T-helper 1 cell treated with Interleukin-12 subunit alpha and Interleukin-12 subunit beta and Interleukin-4 antibody, amounts not matched to agents 30 ng/mL and 1 ng/mL, for 36 hours (primary cell): ENCODE data around the gene KRT24. TPM values are rescaled to one million over a fixed set of nuclear protein-coding genes. Genes with fewer than 3 reads are reported as not detected.

Source experiments
- intact Hi-C: fragments of 100-400 bp; cut with micrococcal nuclease; formaldehyde crosslinking; loops from one replicate; pipeline ENCODE4 v1.15.1; 2024
- total RNA-seq: library from RNA; stranded (reverse); gene quantifications from 2 replicates; pipeline ENCODE4 v1.2.3, GENCODE V29; 2022

Gene KRT24
- total RNA-seq, 1 donor from 2014 or later, result not detected

DNA sequence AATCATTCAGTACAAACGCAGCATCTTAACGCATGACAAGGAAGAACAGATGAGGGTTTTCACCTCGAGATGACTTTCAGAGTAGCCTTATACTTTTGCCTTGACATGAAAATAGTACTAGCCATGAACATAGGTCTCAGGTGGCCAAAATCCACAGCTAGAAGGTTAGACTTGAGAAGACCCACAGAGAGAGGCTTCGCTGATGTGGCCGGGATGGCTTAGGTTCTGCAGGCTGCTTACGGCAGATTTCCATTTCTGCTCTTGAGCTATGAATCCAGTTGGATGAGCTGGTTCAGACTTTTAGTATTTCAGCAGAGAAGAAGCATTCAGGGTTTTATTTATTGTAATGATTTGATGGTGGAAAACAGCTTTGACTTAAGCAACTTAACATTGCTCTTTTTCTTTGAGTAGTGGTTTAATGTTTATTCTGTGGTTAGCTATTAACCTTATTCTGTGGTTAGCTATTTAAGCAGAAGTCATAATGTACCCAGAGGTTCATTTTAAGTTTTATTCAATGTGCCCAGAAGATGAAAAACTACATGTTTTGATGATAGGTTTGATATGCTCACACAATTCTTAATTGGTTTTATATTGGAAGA, 7.6 kb downstream of the KRT24 start:
- intact Hi-C loops, result no loop called here

DNA sequence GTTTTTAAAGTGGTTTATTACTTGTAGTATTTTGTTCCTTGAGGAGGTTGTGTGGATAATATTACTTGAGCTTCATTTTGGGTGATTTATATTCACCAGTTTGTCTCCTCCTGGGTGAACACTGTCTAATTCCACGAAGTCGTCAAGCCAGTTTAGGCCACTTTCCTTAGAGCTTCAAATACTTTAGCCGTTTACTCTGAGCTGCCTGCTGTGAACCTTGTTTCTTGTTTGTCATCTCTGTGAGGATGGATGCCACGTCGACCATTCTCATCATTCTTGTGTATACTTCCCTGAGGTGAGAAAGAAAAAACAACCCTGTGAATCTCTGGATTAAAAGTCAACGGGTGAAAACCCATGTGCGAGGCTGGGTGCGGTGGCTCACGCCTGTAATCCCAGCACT, 9.0 kb downstream of the KRT24 start:
- intact Hi-C loops, result no loop called here

DNA sequence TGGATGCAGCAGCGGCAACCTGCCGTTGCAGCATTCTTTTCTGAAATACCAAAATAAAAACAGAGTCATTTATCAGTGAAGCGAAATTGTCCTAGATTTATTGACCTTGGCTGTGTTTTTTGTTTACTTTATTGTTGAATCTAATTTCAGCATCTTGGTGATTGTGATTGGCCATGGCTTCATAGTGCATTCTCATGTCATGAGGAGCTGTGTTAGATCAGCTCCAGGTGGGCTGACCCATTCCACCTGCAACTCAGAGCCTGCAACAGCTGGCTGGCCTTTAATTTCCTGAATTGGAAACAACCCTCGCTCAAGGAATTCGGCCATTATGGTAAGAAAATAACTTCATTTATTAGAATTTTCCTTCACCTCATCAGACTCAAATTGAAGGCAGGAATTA, 16.4 kb downstream of the KRT24 start:
- intact Hi-C loops, result no loop called here

DNA sequence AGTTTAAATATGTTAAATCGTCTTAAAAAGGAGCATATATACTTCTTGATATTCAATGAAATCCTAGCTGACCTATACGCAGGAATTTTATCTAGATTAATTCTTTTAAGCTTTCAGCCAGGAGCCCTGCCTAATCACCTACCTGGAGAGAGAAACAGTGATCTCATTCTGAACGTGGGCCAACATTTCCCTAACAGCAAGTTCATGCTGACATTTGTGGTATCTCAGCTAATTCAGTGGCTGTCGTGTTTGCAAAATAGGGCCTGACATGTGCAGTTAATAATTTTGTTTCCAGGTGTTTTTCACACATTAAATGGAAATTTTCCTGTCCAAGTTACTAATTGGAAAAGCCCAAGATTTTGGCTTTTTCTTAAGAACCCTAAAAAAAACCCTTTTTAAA, 17.4 kb downstream of the KRT24 start:
- intact Hi-C loops, result no loop called here

DNA sequence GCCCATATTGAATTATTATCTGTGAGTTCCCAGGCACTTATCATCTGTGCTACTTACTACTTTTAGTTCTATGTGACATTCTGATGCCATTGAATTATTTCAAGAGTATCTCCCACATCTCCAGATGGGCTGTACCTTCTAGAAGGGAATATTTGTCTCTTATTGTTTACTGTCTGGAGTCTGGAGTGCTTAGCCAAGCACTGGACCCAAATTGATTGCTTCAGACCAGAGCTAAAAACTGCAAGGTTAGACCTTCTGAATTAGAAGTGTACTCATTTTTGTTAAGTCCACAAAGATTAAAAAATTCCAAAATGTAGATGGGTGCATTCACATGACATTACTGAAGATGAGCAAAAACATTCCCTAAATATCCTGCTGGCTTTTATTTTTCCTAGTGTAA, 22.6 kb downstream of the KRT24 start:
- intact Hi-C loops, result no loop called here

DNA sequence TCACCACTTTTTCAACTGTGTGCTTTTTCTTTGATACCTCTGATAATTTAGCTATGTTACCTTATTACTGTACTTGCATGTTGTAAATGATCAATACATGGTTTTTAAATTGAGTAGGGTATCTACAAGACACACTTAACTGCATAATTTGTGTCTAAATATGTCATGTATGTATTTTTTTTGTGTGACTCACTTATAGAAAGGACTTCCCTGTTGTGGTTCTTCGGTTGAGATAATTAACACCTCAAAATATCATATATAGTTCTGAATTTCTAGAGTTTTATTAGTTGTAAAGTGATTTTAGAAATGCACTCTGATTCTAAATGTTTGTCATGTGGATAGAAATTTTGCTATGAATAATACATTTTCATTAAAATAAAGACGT, 24.0 kb downstream of the KRT24 start:
- intact Hi-C loops, result no loop called here

DNA sequence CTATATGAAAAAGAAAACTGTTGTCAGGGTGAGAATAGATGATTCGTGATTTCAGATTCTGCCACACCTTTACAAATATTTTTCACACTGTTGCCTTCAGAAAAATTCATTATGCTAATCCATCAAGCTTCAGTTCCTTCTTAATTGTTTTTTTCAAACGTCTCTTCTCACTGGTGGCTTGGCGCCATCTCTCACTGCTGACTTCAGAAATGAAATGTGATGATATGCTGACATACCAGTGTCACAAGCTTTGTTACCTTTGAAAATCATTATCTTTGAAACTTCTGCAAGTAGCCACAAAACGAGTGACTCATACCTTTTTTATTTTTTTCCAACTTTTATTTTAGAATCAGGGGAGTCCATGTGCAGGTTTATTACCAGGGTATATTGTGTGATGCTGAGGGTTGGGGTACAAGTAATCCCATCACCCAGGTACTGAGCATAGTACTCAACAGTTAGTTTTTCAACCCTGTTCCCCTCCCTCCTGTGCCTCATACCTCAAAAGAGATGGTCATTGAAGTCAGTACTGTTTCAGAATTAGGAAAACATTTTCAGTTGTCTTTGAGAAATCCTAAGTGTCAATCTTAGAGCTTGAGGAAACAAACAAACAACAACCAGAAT, 24.5 kb downstream of the KRT24 start:
- intact Hi-C loops, result no loop called here

DNA sequence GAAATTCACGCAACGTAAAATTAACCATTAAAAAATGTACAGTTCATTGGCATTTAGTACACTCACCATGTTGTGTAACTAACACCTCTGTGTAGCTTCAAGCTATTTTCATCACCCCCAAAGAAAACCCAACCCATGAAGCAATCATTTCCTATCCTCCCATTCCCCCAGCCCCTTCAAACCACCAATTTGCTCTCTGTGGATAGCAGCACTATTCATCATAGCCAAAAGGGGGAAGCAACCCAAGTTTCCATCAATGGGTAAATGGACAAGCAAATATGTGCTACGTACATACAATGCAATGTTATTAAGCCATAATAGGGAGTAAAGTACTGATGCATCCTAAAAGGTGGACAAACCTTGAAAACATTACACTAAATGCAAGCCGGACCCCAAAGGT, 27.6 kb downstream of the KRT24 start:
- intact Hi-C loops, result no loop called here

DNA sequence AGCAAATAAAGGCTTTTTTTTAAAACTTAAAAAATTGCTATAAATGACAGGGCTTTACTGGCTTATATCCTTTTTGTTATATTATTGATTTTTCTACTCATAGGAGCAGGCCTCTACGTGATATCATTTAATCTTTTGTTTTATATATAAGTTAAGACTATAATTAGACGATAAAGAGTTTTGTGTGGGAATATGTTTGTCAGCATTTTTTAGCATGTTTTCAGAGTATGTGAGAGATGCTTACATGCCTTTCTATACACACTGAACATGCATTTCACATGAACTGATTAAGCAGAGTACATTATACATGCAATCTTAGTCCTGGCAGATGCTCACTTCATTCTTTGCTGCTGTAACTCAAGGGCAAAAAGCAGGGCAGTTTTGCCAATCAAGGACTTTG, 30.9 kb downstream of the KRT24 start:
- intact Hi-C loops, result no loop called here

DNA sequence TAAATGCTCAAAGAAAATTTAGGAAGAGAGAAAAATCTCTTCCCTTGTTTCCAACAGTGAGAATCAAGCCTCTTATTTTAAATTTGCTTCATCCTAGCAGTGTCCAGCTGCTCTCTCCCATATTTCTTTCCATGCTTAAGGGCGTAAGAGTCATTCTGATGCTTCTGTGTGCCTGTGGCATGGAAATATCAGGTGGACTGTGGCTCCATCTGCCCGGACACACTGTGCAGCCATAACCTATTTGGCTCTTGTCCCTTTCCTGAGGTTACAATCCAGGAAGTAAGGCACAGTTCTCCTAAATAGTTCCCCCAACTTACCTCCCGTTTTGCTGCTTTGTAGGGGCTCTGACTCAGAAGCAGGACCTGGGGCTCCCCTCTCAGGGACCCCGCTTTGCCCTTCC, 32.3 kb downstream of the KRT24 start:
- intact Hi-C loops, result no loop called here

DNA sequence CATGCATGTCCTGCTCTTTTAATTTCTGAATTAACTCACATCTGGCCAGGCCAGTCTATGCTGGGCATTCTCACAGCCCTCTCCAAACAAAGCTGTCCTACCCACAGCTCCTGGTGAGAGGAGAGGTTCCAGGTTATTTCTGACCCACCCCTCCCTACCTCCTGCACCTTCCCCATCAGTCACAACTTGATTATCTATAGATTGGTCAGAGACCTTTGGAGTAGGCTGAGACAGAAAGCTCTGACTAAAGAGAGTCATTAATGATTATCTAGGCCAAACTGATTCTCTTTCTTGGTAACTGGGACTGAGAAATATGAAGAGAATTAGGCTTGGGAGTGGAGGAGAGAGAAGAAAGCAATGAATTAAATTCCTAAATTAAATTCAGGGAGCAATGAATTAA, 37.2 kb downstream of the KRT24 start:
- intact Hi-C loops, result no loop called here

DNA sequence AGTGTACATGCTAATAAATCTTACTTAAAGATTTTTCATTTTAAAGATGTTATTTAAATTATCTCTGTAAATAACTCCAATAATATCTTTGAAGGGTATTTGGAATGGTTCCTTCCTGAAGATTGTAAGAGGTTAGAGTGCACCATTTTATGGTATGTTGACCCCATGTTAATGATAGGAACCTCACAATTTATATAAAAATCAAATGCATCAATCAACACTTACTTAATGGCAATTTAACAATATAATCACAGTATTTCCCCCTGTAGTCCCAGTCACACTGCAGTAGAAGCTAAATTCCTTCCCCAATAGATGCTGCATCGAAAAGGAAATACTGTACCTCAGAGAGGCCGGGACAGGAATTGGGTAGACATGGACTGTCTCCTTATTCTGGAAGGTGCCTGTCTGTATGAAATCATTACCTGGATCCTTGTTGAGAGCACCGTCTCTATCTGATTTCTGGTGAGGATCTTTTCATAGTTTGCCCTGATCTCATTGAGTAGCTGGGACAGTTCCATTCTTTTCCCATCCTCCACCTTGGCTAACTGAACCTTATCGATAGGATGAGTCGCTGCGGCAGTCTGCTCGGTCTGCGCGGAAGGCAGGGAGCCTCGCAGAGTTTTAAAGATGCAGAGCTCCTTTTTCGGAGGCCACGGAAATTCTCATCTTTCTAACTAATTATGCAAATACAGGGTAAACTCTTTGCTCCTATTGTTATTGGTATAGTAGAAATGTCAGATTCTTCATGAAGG, 38.8 kb downstream of the KRT24 start, which contains the start of gene KRT222:
Gene KRT222 (minus strand): TSS at position 596 of the 752 bp plus-strand sequence. CDS start 78 bp downstream, at position 518.
- intact Hi-C loops, result no loop called here

DNA sequence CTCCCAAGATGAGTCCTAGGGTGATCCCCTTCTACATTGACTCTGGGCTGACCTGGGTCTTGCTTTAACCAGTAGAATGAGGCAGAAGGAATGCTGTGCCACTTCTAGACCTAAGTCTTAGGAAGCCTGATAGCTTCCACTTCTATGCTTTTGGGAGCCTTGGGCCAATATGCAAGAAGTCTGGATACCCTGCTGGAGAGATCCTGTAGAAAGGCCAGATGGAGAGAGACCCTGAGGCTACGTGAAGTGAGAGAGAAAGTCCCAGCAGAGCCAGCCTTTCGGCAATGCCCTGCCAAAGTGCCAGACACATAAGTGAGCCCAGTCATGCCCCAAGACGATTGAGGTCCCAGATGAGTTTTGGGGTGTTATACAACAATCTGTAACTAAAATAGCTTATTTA, 40.3 kb downstream of the KRT24 start:
- intact Hi-C loops, result no loop called here

DNA sequence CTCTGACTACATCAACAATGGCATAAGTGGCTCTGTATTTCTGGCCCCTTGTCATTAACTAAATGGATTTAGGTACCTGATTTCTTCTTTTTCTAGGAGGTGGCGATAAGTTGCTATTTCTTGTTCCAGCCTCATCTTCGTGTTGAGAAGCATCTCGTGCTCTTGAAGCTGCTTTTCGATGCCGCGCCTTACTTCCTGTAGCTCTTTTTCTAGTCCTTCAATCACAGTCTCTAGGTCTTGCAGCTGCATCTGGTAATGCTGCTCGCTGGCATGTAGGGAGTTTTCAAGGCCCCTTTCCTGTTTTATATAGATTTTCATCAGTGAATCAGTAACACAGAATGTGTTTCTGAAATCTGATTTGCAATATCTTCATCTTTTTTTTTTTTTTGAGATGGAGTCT, 43.6 kb downstream of the KRT24 start:
- intact Hi-C loops, result no loop called here

DNA sequence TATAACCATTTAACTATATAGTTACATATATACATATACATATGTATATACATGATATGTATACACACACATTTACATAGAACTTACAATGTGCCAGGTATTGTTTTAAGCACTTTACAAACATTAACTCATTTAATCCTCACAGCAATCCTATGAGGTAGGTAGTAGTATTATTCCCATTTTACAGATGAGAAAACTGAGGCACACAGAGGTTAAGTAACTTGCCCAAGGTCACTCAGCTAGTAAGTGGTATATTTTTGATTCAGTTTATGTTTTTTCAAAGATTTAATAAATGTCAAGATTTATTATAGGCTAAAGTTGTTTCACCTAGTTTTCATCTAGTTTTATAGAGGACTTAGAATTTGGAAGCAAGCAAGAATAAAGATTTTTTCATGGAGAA, 45.2 kb downstream of the KRT24 start:
- intact Hi-C loops, result no loop called here

DNA sequence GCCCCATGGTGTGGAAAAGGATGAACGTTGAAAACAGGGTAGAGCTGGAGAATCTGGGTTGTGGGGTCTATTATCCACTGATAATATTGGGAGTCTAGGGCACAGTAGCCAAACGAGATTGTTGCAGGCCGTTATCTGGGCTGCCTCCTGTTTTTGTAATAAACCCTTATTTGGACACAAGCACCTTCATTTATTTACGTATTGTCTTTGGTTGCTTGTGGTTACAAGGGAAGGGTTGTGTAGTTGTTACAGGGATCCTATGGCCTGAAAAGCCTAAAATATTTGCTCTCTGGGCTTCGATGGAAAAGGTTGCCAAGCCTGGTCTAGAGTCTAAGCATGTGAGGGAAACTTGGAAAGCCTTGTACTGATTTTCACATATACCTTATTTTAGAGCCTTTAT, 51.6 kb downstream of the KRT24 start:
- intact Hi-C loops, result no loop called here

DNA sequence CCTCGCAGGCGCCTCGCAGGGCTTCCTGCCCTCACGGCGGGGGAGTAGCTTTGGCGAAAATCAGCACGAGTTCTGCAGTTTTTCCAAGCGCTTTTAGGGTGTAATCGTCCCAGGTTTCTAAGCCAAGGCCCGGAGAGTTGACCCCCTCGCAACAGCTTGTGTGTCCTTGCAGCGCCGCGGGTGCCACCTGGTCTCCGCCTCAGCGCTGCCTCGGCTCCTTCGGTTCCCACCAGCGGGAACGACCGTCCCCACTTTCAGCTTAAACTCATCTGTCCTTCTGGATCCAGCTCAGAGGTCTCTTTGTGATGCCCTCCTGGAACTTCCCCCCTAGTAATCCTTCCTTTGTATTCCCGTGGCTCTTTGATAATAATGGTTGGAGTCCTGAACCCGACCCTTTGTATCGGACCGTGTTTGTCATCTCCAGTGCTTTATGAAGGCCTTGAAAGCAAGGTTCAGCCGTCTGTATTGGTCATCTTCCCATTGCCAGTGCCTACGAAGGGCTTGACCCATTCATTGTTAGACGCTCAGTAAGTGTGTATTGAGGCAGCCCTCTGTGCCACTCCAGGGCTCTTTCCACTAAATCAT, 55.1 kb downstream of the KRT24 start:
- intact Hi-C loops, result loop anchor here (1.0 to 5.0 kb wide), 3 partner anchors 41 to 170 kb away; no protein-coding TSS in a partner anchor

Other genes with a start within 250 kb of the KRT24 start
- gene TNS4, start 202.1 kb downstream of the KRT24 start, total RNA-seq, result 14.2 and 15.7 TPM in 2 replicates
- 169 and 171 TPM in 2 replicates for gene CCR7, start 138.3 kb downstream of the KRT24 start, total RNA-seq
- gene SMARCE1, start 55.9 kb downstream of the KRT24 start, total RNA-seq, result 96.3 and 98.8 TPM in 2 replicates
- not detected in 2 replicates for gene KRT222, start 38.6 kb downstream of the KRT24 start, total RNA-seq
- not detected in 2 replicates for gene KRT25, start 51.6 kb upstream of the KRT24 start, total RNA-seq
- not detected in 2 replicates for gene KRT26, start 68.4 kb upstream of the KRT24 start, total RNA-seq
- not detected in 2 replicates for gene KRT27, start 78.8 kb upstream of the KRT24 start, total RNA-seq
- not detected in 2 replicates for gene KRT28, start 96.2 kb upstream of the KRT24 start, total RNA-seq
- 21.0 and 25.6 TPM in 2 replicates for gene KRT10, start 118.9 kb upstream of the KRT24 start, total RNA-seq
- gene KRT12, start 163.5 kb upstream of the KRT24 start, total RNA-seq, result not detected in 2 replicates
- not detected in 2 replicates for gene KRT20, start 181.5 kb upstream of the KRT24 start, total RNA-seq
- not detected in 2 replicates for gene KRT23, start 233.9 kb upstream of the KRT24 start, total RNA-seq